HL-60 (cell line): ENCODE results near the gene CSF1R.

Experiments used
- CTCF ChIP-seq: IDR thresholded peaks from one replicate; pipeline ENCODE4 v1.5.1; 2011; ENCODE audit warnings: low read length, control low read depth, inconsistent platforms; ENCODE audit not compliant: insufficient read depth
- POLR2AphosphoS5 ChIP-seq: IDR thresholded peaks from 2 replicates; pipeline ENCODE4 v1.6.1; 2012; ENCODE audit warnings: low read depth
- REST ChIP-seq: IDR thresholded peaks from 2 replicates; pipeline ENCODE4 v1.6.1; 2012; ENCODE audit warnings: low read depth; ENCODE audit not compliant: insufficient replicate concordance

GRCh38 chr5:150077996-150078801 lies 8.2 kb downstream of the CSF1R start:
- TF ChIP-seq CTCF (no peak), REST (no peak), POLR2AphosphoS5 (no peak)
